Upper lobe of right lung (tissue), 1 donor: ENCODE data around the gene SNCB. TPM values are rescaled to one million over a fixed set of nuclear protein-coding genes. Genes with fewer than 3 reads are reported as not detected.

ENCODE experiments used
- ATAC-seq: fragments of 200-7000 bp; cut with Tn5 transposase; one replicate; pipeline ENCODE4 v1.9.1; 2020; ENCODE audit warnings: mild to moderate bottlenecking, moderate library complexity
- DNase-seq: peaks from one replicate; pipeline ENCODE4 v3.0.0-alpha.2; 2020
- H3K27ac ChIP-seq: fragments of 200-600 bp; one replicate; pipeline ENCODE4 v1.8.0; 2022
- H3K27me3 ChIP-seq: fragments of 200-600 bp; one replicate; pipeline ENCODE4 v1.8.0; 2022; ENCODE audit warnings: mild to moderate bottlenecking
- H3K36me3 ChIP-seq: fragments of 200-600 bp; one replicate; pipeline ENCODE4 v1.8.0; 2022
- H3K4me1 ChIP-seq: fragments of 200-600 bp; one replicate; pipeline ENCODE4 v1.8.0; 2022
- H3K4me3 ChIP-seq: fragments of 200-600 bp; one replicate; pipeline ENCODE4 v1.8.0; 2022; ENCODE audit warnings: mild to moderate bottlenecking
- H3K9me3 ChIP-seq: fragments of 200-600 bp; one replicate; pipeline ENCODE4 v1.8.0; 2022
- intact Hi-C: fragments of 100-400 bp; cut with DNase I; formaldehyde crosslinking; loops from one replicate; pipeline ENCODE4 v1.11.0; 2022
- total RNA-seq: library from RNA; stranded (reverse); fragmentation: NEBNext Ultra II Directional; extraction: Animal tissue kit (Norgen Biotek cat#: 25700); gene quantifications from one replicate; pipeline ENCODE4 v1.2.1, GENCODE V29; 2021
- TF ChIP-seq, protein P1 (sequence below): fragments of 200-600 bp; IDR thresholded peaks from one replicate; pipeline ENCODE4 v1.8.0; 2022; ENCODE audit warnings: antibody characterized with exemption
- donor health status: DM: no; HTN: yes; CAD: no; lungs with severe emphysema.

The SNCB gene
- total RNA-seq, 1 donor from 2014 or later: not detected

- TF ChIP-seq, protein P1, sequence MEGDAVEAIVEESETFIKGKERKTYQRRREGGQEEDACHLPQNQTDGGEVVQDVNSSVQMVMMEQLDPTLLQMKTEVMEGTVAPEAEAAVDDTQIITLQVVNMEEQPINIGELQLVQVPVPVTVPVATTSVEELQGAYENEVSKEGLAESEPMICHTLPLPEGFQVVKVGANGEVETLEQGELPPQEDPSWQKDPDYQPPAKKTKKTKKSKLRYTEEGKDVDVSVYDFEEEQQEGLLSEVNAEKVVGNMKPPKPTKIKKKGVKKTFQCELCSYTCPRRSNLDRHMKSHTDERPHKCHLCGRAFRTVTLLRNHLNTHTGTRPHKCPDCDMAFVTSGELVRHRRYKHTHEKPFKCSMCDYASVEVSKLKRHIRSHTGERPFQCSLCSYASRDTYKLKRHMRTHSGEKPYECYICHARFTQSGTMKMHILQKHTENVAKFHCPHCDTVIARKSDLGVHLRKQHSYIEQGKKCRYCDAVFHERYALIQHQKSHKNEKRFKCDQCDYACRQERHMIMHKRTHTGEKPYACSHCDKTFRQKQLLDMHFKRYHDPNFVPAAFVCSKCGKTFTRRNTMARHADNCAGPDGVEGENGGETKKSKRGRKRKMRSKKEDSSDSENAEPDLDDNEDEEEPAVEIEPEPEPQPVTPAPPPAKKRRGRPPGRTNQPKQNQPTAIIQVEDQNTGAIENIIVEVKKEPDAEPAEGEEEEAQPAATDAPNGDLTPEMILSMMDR: no peak
- Histone ChIP-seq H3K4me1 (no peaks in the 10 kb centered on the region), H3K36me3 (no peaks in the 10 kb centered on the region), H3K9me3 (no peaks in the 10 kb centered on the region), H3K4me3 (no peak overlapping the region), H3K27me3 (peaks cover 24% of the 10 kb centered on the region), H3K27ac (no peak overlapping the region)
- intact Hi-C loops: no loop called here
- DNase-seq (no peak), ATAC-seq (no peak)
These were observed 40.1 kb upstream of the SNCB start for GRCh38 chr5:176670449-176670848.

DNA sequence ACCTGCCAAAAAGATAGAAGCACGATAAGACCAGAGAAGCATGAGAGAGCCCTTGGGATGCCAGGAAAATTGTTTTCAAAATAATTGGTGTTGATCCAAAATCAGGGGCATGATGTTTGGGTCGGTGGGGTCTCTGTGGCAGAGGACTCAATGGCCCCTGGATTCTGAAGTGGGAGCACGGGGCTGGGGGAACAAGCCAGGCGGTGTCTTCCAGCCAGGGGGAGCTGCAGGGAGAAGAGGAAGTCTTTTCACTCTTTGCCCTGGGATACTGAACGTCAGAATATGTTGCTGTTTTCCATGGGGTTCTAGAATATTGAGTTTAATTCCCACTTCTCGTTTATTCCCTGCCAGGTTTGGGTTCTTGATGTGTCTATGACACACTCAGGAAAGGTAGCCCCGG is 37.3 kb upstream of the SNCB start:
- Histone ChIP-seq H3K4me1 (no peaks in the 10 kb centered on the region), H3K9me3 (no peaks in the 10 kb centered on the region), H3K4me3 (no peak overlapping the region), H3K27me3 (peaks cover 33% of the 10 kb centered on the region), H3K36me3 (no peaks in the 10 kb centered on the region), H3K27ac (no peak overlapping the region)
- DNase-seq (no peak), ATAC-seq (no peak)
- intact Hi-C loops: no loop called here
- TF ChIP-seq, protein P1: no peak

DNA sequence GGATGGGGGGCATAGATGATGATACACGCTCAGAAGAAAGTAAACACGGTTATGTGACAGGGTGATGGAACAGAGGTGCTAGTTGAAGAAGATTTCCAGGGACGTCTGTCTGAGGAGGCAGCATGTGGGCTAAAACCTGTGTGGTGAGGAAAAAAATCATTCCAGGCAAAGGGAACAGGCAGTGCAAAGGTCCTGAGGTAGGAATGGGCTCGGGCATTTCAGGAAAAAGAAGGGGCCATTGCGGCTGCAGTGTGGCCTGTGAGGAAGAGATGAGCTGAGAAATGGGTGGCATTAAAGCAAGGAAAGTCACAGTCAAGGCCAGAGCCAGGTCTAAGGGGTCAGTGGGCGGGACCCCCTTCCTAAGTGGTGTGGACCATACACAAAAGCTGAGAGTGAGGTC is 35.2 kb upstream of the SNCB start:
- intact Hi-C loops: no loop called here
- Histone ChIP-seq H3K27me3 (peaks cover 33% of the 10 kb centered on the region), H3K9me3 (no peaks in the 10 kb centered on the region), H3K27ac (no peak overlapping the region), H3K4me3 (no peak overlapping the region), H3K4me1 (peaks cover 5% of the 10 kb centered on the region), H3K36me3 (no peaks in the 10 kb centered on the region)
- TF ChIP-seq, protein P1: no peak
- DNase-seq (no peak), ATAC-seq (no peak)

DNA sequence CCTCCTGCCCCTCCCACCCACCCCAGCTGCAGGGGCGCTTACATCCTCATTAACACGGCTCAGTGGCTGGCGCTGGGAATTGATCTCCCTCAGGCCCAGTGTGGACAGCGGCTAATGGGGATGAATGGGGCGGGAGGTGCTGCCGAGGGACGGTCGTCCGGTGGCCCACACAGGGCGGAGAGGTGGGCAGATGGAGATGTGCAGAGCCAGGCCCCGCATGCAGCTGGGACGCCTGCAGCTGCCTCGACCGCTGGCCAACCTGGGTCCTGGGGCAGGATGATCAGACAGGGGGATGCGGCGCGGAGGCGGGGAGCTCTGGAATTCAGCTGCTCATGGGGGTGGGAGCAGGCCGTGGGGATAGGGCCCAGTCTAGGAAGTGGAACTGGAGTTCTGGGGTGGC is 34.6 kb upstream of the SNCB start:
- TF ChIP-seq, protein P1: no peak
- Histone ChIP-seq H3K36me3 (no peaks in the 10 kb centered on the region), H3K4me3 (no peak overlapping the region), H3K27ac (no peak overlapping the region), H3K9me3 (no peaks in the 10 kb centered on the region), H3K4me1 (peaks cover 5% of the 10 kb centered on the region), H3K27me3 (peaks cover 27% of the 10 kb centered on the region)
- intact Hi-C loops: no loop called here
- no peak for DNase-seq
- ATAC-seq: no peak

- Histone ChIP-seq H3K9me3 (no peaks in the 10 kb centered on the region), H3K27me3 (peaks cover 23% of the 10 kb centered on the region), H3K4me3 (no peak overlapping the region), H3K4me1 (peaks cover 5% of the 10 kb centered on the region), H3K27ac (no peak overlapping the region), H3K36me3 (no peaks in the 10 kb centered on the region)
- intact Hi-C loops: no loop called here
- TF ChIP-seq, protein P1: no peak
- ATAC-seq (no peak), DNase-seq (no peak)
These were observed 34.1 kb upstream of the SNCB start for GRCh38 chr5:176664479-176664878.

DNA sequence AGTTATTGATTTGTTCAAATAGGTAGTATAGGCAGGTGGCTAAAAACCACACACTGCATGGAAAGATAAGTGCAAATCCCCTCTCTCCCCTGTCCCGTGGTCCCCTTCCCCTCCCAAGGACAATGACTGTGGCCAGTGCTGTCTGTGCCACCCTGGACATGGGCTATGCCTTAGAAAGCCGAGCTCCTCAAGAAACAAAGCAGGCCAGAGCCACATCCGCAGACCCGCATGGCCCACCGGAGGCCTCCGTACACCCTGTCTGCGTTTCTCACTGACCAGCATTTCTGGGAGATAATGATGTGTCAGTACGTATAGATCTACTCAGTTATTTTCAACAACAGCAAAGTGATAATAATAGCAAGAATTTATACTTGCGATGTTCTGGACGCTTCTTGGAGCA is 33.2 kb upstream of the SNCB start:
- Histone ChIP-seq H3K4me1 (peaks cover 14% of the 10 kb centered on the region), H3K9me3 (no peaks in the 10 kb centered on the region), H3K27ac (no peak overlapping the region), H3K36me3 (no peaks in the 10 kb centered on the region), H3K4me3 (no peak overlapping the region), H3K27me3 (peaks cover 21% of the 10 kb centered on the region)
- no peak for ATAC-seq
- intact Hi-C loops: no loop called here
- no peak for DNase-seq
- TF ChIP-seq, protein P1: no peak
